ENCODE measurements around the gene ZNF416.

DNA sequence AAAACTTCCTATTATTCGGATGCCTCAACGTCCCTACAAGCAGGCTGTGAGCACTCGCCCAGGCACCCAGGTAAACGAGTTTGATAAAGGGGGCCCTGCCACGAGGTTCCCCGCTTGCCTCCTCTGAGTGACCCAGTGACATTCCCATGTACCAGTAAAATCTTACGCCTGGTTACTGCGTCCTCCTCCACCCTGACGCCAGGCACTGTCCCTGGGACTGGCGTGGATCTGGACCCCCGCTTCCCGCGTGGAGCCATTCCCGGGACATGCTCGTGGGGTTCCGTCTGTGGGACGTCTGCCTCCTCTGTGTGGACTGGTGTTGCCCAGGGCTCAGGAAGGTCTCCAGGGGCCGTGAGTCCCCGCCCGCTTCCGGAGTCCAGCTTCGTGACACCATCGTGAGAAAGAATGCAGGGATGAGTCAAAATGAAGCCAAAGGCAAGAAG lies 18.6 kb downstream of the ZNF416 start:
- TF ChIP-seq GATA3 (IDR thresholded peaks at IDR 0.05; ENCODE audit: low read depth, low read length), result no peak
- TF ChIP-seq GATA2 (IDR thresholded peaks at IDR 0.05; ENCODE audit: low read depth, low read length), result no peak
